ENCODE measurements around the gene STK10. TPM values are rescaled to one million over a fixed set of nuclear protein-coding genes. Genes with fewer than 3 reads are reported as not detected.

The STK10 gene
- total and polyA plus RNA-seq, 2 of the 8 experiments (the other 6 are each of a cell fraction or from before 2014, with no cell fraction given): 10.5 to 21.4 TPM

GRCh38 chr5:172165465-172165864 is 22.6 kb downstream of the STK10 start:
- Histone ChIP-seq H2AFZ (ENCODE audit: low read length) (no peak overlapping the region), H3K4me1 (replicated peaks in 1 of 4; ENCODE audit: control insufficient read depth in 3 of 4, insufficient read depth in 4 of 4, low read length in 3 of 4) (peaks cover 0 to 4% (median 3%) of the 10 kb centered on the region in 4 experiments; a peak in 3 of 7 replicates), H4K20me1 (replicated peaks in 1 of 2; ENCODE audit: control insufficient read depth in 1 of 2, insufficient read depth in 2 of 2, low read length in 2 of 2) (no peaks in the 10 kb centered on the region), H3K18ac (ENCODE audit: extremely low read depth, low read length) (no peak overlapping the region), H3K4me3 (ENCODE audit: extremely low read depth in 1 of 4, insufficient read depth in 2 of 4, low read depth in 3 of 4, low read length in 4 of 4) (no peak overlapping the region), H4K91ac (replicated peaks; ENCODE audit: insufficient read length, low read length) (no peak overlapping the region), H3K9ac (replicated peaks in 1 of 4; ENCODE audit: extremely low read depth in 1 of 4, low read depth in 3 of 4, low read length in 3 of 4) (no peak overlapping the region), H2BK15ac (ENCODE audit: low read length) (no peak overlapping the region), H3K36me3 (ENCODE audit: control insufficient read depth in 2 of 4, insufficient read depth in 4 of 4, low read length in 3 of 4) (no peaks in the 10 kb centered on the region), H3K56ac (replicated peaks; ENCODE audit: insufficient read length, low read depth, low read length) (no peak overlapping the region), H2BK5ac (ENCODE audit: low read depth, low read length) (no peak overlapping the region), H4K5ac (ENCODE audit: insufficient read length, low read depth, low read length) (no peak overlapping the region), H3K14ac (ENCODE audit: insufficient read length) (no peak overlapping the region), H3K23ac (ENCODE audit: insufficient read length) (no peak overlapping the region), H3K27me3 (replicated peaks in 1 of 4; ENCODE audit: control insufficient read depth in 3 of 4, extremely low read depth in 1 of 4, insufficient read depth in 3 of 4, low read length in 3 of 4) (no peaks in the 10 kb centered on the region), H2AK5ac (ENCODE audit: low read depth, low read length) (no peak overlapping the region), H3K9me3 (ENCODE audit: insufficient read depth in 2 of 2, low read depth in 1 of 2, low read length in 1 of 2) (no peaks in the 10 kb centered on the region), H3K79me2 (ENCODE audit: control insufficient read depth in 1 of 2, insufficient read depth in 2 of 2, low read length in 2 of 2) (no peaks in the 10 kb centered on the region), H3K79me1 (ENCODE audit: low read depth, low read length) (peaks cover 8% of the 10 kb centered on the region; the same call in 1 of the 2 replicates), H3K4ac (replicated peaks; ENCODE audit: insufficient read length, low read depth, low read length) (no peak overlapping the region), H2BK120ac (replicated peaks; ENCODE audit: low read depth, low read length) (no peak overlapping the region), H3K4me2 (ENCODE audit: insufficient read depth in 1 of 2, low read depth in 2 of 2, low read length in 2 of 2) (no peak overlapping the region), H3K23me2 (ENCODE audit: low read depth, low read length) (no peaks in the 10 kb centered on the region; the same call in 1 of the 2 replicates), H2BK20ac (ENCODE audit: low read length) (no peak overlapping the region), H2BK12ac (ENCODE audit: low read depth, low read length) (no peak overlapping the region), H4K8ac (ENCODE audit: extremely low read depth, insufficient read depth, low read length) (no peak overlapping the region), H3K27ac (ENCODE audit: low read depth, low read length) (no peak overlapping the region; the same call in 1 of the 2 replicates)
- POLR2A ChIA-PET (ENCODE audit: partially characterized antibody): interaction anchor here (1.5 kb wide), 1 partner anchor 14 kb away, joined by 3 read pairs; no protein-coding TSS in a partner anchor
- FAIRE-seq (no peak), DNase-seq (ENCODE audit: low read depth in 1 of 2, low spot score in 2 of 2) (no peak)
- TF ChIP-seq TBP (IDR thresholded peaks at IDR 0.05; ENCODE audit: low read depth, low read length): no peak
- TF ChIP-seq TAF7 (optimal IDR thresholded peaks at IDR 0.05; ENCODE audit: borderline replicate concordance, low read depth, low read length): no peak
- no peak for TF ChIP-seq MAFK (IDR thresholded peaks at IDR 0.05; ENCODE audit: low read depth, low read length)
- TF ChIP-seq SIX5 (IDR thresholded peaks at IDR 0.05; ENCODE audit: low read depth, low read length): no peak
- no peak for TF ChIP-seq KDM5A (IDR thresholded peaks at IDR 0.05; ENCODE audit: low read length)
- no peak for TF ChIP-seq CHD2 (IDR thresholded peaks at IDR 0.05; ENCODE audit: low read length)
- no peak for TF ChIP-seq EP300 (IDR thresholded peaks at IDR 0.05; ENCODE audit: borderline replicate concordance in 1 of 2, low read depth in 2 of 2, low read length in 2 of 2)
- no peak for TF ChIP-seq SUZ12 (IDR thresholded peaks at IDR 0.05; ENCODE audit: low read length)
- no peak for TF ChIP-seq RBBP5 (IDR thresholded peaks at IDR 0.05; ENCODE audit: borderline replicate concordance, low read depth, low read length)
- no peak for TF ChIP-seq POLR2AphosphoS5 (IDR thresholded peaks at IDR 0.05; ENCODE audit: low read depth, low read length)
- TF ChIP-seq CHD1 (IDR thresholded peaks at IDR 0.05; ENCODE audit: low read depth, low read length): no peak
- CTCF ChIA-PET (ENCODE audit: partially characterized antibody): interaction anchor here (0.7 to 5.6 kb wide), 2 partner anchors 8 to 38 kb away, joined by 3 to 42 read pairs; no protein-coding TSS in a partner anchor
- 90% methylated on average over 5 of the region's 7 CpGs; no CpG with 5 or more reads in 1 of the 2 experiments for WGBS, 2 experiments (ENCODE audit: extremely low coverage in 1 of 2, insufficient coverage in 1 of 2, insufficient read length in 1 of 2, insufficient replicate concordance in 2 of 2, low coverage in 1 of 2, low lambda C conversion rate in 2 of 2, missing lambda C conversion rate in 1 of 2)

Measured in H1 (cell line).